Aorta (tissue), 5 donors: ENCODE measurements around the gene WAPL. TPM values are rescaled to one million over a fixed set of nuclear protein-coding genes. Genes with fewer than 3 reads are reported as not detected.

Experiments used
- ATAC-seq: fragments of 200-7000 bp; cut with Tn5 transposase; one replicate; pipeline ENCODE4 v1.9.1; 2022; ENCODE audit warnings: moderate library complexity; ENCODE audit not compliant: low FRiP score
- DNase-seq, 2 donors: peaks; one replicate each; pipeline ENCODE4 v3.0.0-alpha.2; 2020
- H3K27ac ChIP-seq, 2 donors: one replicate each; pipeline ENCODE4 v1.5.1; 2013; ENCODE audit warnings: low read length in 2 of 2, mild to moderate bottlenecking in 2 of 2, moderate library complexity in 2 of 2, control low read depth in 1 of 2, inconsistent platforms in 1 of 2, low read depth in 1 of 2
- H3K27me3 ChIP-seq, 2 donors: one replicate each; pipeline ENCODE4 v1.6.1; 2013; ENCODE audit warnings: control low read depth in 1 of 2, low read length in 1 of 2, mild to moderate bottlenecking in 1 of 2, moderate library complexity in 1 of 2; ENCODE audit not compliant: insufficient read depth in 2 of 2, control insufficient read depth in 1 of 2
- H3K36me3 ChIP-seq, 2 donors: one replicate each; pipeline ENCODE4 v1.6.1; 2013; ENCODE audit warnings: control low read depth in 1 of 2, low read length in 1 of 2, mild to moderate bottlenecking in 1 of 2; ENCODE audit not compliant: insufficient read depth in 2 of 2, control insufficient read depth in 1 of 2
- H3K4me1 ChIP-seq, 2 donors: one replicate each; pipeline ENCODE4 v1.6.1; 2013; ENCODE audit warnings: low read length in 2 of 2, control low read depth in 1 of 2, mild to moderate bottlenecking in 1 of 2, moderate library complexity in 1 of 2; ENCODE audit not compliant: insufficient read depth in 2 of 2, control insufficient read depth in 1 of 2
- H3K4me3 ChIP-seq, 2 donors: one replicate each; pipeline ENCODE4 v1.5.1; 2013; ENCODE audit warnings: low read length in 2 of 2, control low read depth in 1 of 2, mild to moderate bottlenecking in 1 of 2
- H3K9me3 ChIP-seq: one replicate; pipeline ENCODE4 v1.6.1; 2013; ENCODE audit warnings: mild to moderate bottlenecking, low read length; ENCODE audit not compliant: control insufficient read depth
- WGBS, 2 donors: extraction: QIAGEN DNeasy Blood & Tissue Kit; methylation state at CpG; one replicate each; pipeline ENCODE4 v1.1.7; 2013; 5-methylcytosine and 5-hydroxymethylcytosine counted together
- intact Hi-C, 2 donors: fragments of 100-400 bp; cut with DNase I; formaldehyde crosslinking; loops; one replicate each; pipeline versions ENCODE4 v1.14.2 to v1.15.0; 2022
- polyA plus RNA-seq, 2 donors: library from polyadenylated mRNA; stranded (reverse); fragments of 200-250 nt; gene quantifications; one replicate each; pipeline ENCODE4 v1.2.3, GENCODE V29; 2013
- total RNA-seq, 2 donors: library from RNA; stranded (reverse); fragmentation: NEBNext Ultra II Directional; extraction: Animal tissue kit (Norgen Biotek cat#: 25700); gene quantifications; one replicate each; pipeline ENCODE4 v1.2.1, GENCODE V29; 2021
- donor health status: healthy with polysubstance abuse.
- donor health status: Bipolar disorder and iron deficiency.
- donor health status: DM: no; HTN: no; CAD: no.
- donor health status: DM: no; HTN: no; CAD: no.
- donor health status: DM: yes; HTN: yes; CAD: no.

Gene WAPL
- total and polyA plus RNA-seq, 4 donors, result 13.2 to 37.3 (median 24.1) TPM

GRCh38 chr10:86443069-86443468 lies 78.5 kb downstream of the WAPL start:
- H3K9me3 ChIP-seq, result no peaks in the 10 kb centered on the region
- no peak overlapping the region for H3K4me3 ChIP-seq
- DNase-seq (no peak), ATAC-seq (no peak)
- no peak overlapping the region for H3K27ac ChIP-seq
- H3K36me3 ChIP-seq, result peaks cover 3 to 9% of the 10 kb centered on the region in 2 donors
- WGBS, 2 donors, result 68 to 79% methylated on average over 2 of the region's 2 CpGs
- intact Hi-C loops, result no loop called here
- no peaks in the 10 kb centered on the region for H3K27me3 ChIP-seq
- no peaks in the 10 kb centered on the region for H3K4me1 ChIP-seq

DNA sequence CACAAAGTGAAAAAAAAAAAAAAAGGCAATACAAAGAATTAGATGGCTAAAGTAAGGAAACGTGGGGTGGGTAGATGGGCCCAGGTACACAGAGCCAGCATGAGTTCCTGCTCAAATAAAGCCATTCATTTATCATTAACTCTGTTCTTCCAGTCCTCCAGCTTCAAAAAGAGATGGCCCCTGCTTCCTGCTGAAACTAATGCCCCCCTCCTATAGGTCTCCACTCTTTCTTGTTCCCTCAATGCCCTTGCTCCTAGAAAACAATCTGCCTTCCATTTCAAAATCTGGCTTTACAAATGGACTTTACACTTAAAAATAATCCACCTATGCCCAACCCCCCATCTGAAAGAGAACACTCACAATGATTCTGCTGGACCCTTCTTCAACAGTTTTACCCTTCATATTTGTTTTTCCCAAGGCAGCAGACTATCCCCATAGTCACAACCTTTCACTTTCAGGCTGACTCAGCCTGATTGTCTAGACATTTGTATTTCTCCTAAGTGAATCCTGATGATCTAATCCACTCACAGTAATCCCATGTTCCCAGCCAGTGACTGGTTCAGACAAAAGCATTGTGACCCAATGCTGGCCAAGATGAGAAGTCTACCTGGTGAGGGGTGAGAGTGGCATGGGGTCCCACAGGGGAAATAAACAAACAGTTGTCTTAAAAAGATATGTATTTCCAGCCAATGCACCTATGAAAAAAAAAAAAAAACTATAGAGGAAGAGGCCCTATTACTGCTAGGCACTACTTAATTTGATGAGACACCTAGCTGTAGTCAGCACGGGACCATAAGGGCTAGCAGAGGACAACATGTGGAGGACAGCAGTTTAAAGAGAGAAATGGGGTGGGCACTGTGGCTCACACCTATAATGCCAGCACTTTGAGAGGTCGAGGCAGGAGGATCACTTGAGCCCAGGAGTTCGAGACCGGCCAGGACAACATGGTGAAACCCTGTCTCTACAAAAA lies 80.4 kb downstream of the WAPL start:
- H3K4me3 ChIP-seq, result no peak overlapping the region
- peaks cover 3 to 12% of the 10 kb centered on the region in 2 donors for H3K36me3 ChIP-seq
- 96 to 98% methylated on average over 5 of the region's 5 CpGs for WGBS, 2 donors
- no peaks in the 10 kb centered on the region for H3K9me3 ChIP-seq
- no peaks in the 10 kb centered on the region for H3K4me1 ChIP-seq
- DNase-seq, result no peak
- ATAC-seq, result no peak
- H3K27me3 ChIP-seq, result no peaks in the 10 kb centered on the region
- intact Hi-C loops, result no loop called here
- no peak overlapping the region for H3K27ac ChIP-seq

- DNase-seq (peak in 1 of 2 donors; percentile 90), ATAC-seq (peak; percentile 44)
- no peak overlapping the region for H3K4me3 ChIP-seq
- 1 to 5% methylated on average over 1 of the region's 1 CpG for WGBS, 2 donors
- no peak overlapping the region for H3K27ac ChIP-seq
- intact Hi-C loops, result no loop called here
- peaks cover 3 to 10% of the 10 kb centered on the region in 2 donors for H3K36me3 ChIP-seq
- no peaks in the 10 kb centered on the region for H3K4me1 ChIP-seq
- no peaks in the 10 kb centered on the region for H3K9me3 ChIP-seq
- H3K27me3 ChIP-seq, result no peaks in the 10 kb centered on the region
These were observed 82.0 kb downstream of the WAPL start for GRCh38 chr10:86439544-86439943.

- DNase-seq (no peak), ATAC-seq (no peak)
- no peaks in the 10 kb centered on the region for H3K9me3 ChIP-seq
- H3K4me1 ChIP-seq, result no peaks in the 10 kb centered on the region
- no peaks in the 10 kb centered on the region for H3K27me3 ChIP-seq
- H3K27ac ChIP-seq, result no peak overlapping the region
- peaks cover 3 to 10% of the 10 kb centered on the region in 2 donors for H3K36me3 ChIP-seq
- intact Hi-C loops, result no loop called here
- H3K4me3 ChIP-seq, result no peak overlapping the region
- 72 to 78% methylated on average over 8 of the region's 8 CpGs for WGBS, 2 donors
These were observed 83.4 kb downstream of the WAPL start for GRCh38 chr10:86438091-86438749.

GRCh38 chr10:86437447-86437846 lies 84.1 kb downstream of the WAPL start:
- no peak overlapping the region for H3K27ac ChIP-seq
- peaks cover 3 to 10% of the 10 kb centered on the region in 2 donors for H3K36me3 ChIP-seq
- intact Hi-C loops, result no loop called here
- H3K4me1 ChIP-seq, result no peaks in the 10 kb centered on the region
- WGBS, 2 donors, result 91 to 94% methylated on average over 3 of the region's 3 CpGs
- H3K4me3 ChIP-seq, result no peak overlapping the region
- no peaks in the 10 kb centered on the region for H3K9me3 ChIP-seq
- ATAC-seq (no peak), DNase-seq (no peak)
- no peaks in the 10 kb centered on the region for H3K27me3 ChIP-seq

GRCh38 chr10:86436963-86437362 lies 84.6 kb downstream of the WAPL start:
- intact Hi-C loops, result no loop called here
- ATAC-seq, result no peak
- H3K27me3 ChIP-seq, result no peaks in the 10 kb centered on the region
- no peaks in the 10 kb centered on the region for H3K9me3 ChIP-seq
- WGBS, 2 donors, result 91 to 97% methylated on average over 2 of the region's 2 CpGs
- H3K27ac ChIP-seq, result no peak overlapping the region
- peaks cover 3 to 10% of the 10 kb centered on the region in 2 donors for H3K36me3 ChIP-seq
- no peak overlapping the region for H3K4me3 ChIP-seq
- DNase-seq, result no peak
- no peaks in the 10 kb centered on the region for H3K4me1 ChIP-seq

GRCh38 chr10:86434656-86435055 lies 86.9 kb downstream of the WAPL start:
- DNase-seq, result no peak
- Histone ChIP-seq H3K27me3 (no peaks in the 10 kb centered on the region), H3K4me3 (no peak overlapping the region), H3K4me1 (no peaks in the 10 kb centered on the region), H3K9me3 (no peaks in the 10 kb centered on the region), H3K27ac (no peak overlapping the region), H3K36me3 (peaks cover 0 to 5% of the 10 kb centered on the region in 2 donors)
- WGBS, 2 donors, result 73 to 77% methylated on average over 1 of the region's 1 CpG
- intact Hi-C loops, result no loop called here
- ATAC-seq, result no peak

DNA sequence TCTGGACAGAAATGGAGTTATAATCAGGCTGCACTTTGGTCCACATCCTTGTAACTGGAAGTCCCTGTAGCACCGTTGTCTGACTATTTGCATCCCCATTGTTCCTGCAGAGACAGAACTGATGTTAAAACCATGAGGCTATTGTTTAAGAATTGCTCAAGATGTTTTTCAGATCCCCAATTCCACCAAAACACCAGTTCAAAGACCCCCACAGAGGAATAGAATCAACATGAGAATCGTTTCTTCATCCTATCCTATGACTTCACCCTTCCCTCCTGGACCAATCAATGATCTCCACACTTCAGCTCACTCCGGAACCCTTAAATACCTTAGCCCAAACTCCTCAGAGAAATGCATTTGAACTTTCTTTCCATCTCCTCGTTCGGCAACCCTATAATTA lies 97.9 kb downstream of the WAPL start:
- ATAC-seq, result no peak

More for the DNA sequence above, 97.9 kb downstream of the WAPL start:
- intact Hi-C loops, result no loop called here
- H3K36me3 ChIP-seq, result no peaks in the 10 kb centered on the region
- H3K27ac ChIP-seq, result no peak overlapping the region
- DNase-seq, result no peak
- WGBS, 2 donors, result 54 to 60% methylated on average over 5 of the region's 5 CpGs
- no peaks in the 10 kb centered on the region for H3K4me1 ChIP-seq
- H3K4me3 ChIP-seq, result no peak overlapping the region
- no peaks in the 10 kb centered on the region for H3K27me3 ChIP-seq
- H3K9me3 ChIP-seq, result no peaks in the 10 kb centered on the region
